Measurements from ENCODE around the gene LAGE3.

- TF ChIP-seq CTCF (IDR thresholded peaks at IDR 0.05; ENCODE audit: insufficient read depth, low read depth, low read length) (no peak), EZH2 (IDR thresholded peaks at IDR 0.05; ENCODE audit: insufficient read depth, low read length) (no peak)
Observed at GRCh38 chrX:154430479-154430878, 48.6 kb downstream of the LAGE3 start.
